ENCODE measurements around the gene MOV10L1. TPM values are rescaled to one million over a fixed set of nuclear protein-coding genes. Genes with fewer than 3 reads are reported as not detected.

The MOV10L1 gene
- total RNA-seq, 1 donor from 2014 or later = not detected

GRCh38 chr22:50175921-50176849 lies 86.4 kb downstream of the MOV10L1 start:
- DNase-seq (ENCODE audit: low spot score in 2 of 2) = no peak
- no peak overlapping the region for H3K27ac ChIP-seq
- no peaks in the 10 kb centered on the region for H3K36me3 ChIP-seq
- H3K4me3 ChIP-seq = no peak overlapping the region
- no peaks in the 10 kb centered on the region for H3K4me1 ChIP-seq
- H3K27me3 ChIP-seq = no peaks in the 10 kb centered on the region
- intact Hi-C loops (cut with DNase I) = no loop called here
- no peaks in the 10 kb centered on the region for H3K9me3 ChIP-seq
- TF ChIP-seq CTCF (IDR thresholded peaks at IDR 0.05) = no peak

- no peak for DNase-seq (ENCODE audit: low spot score in 2 of 2)
- intact Hi-C loops (cut with DNase I) = no loop called here
Measured at GRCh38 chr22:50176850-50177536, 87.2 kb downstream of the MOV10L1 start.

GRCh38 chr22:50177537-50178470 lies 88.0 kb downstream of the MOV10L1 start:
- Histone ChIP-seq H3K9me3 (no peaks in the 10 kb centered on the region), H3K4me3 (no peak overlapping the region), H3K27ac (no peak overlapping the region), H3K4me1 (peaks cover 0 to 2% of the 10 kb centered on the region in 2 donors), H3K27me3 (no peaks in the 10 kb centered on the region), H3K36me3 (no peaks in the 10 kb centered on the region)
- intact Hi-C loops (cut with DNase I) = no loop called here
- TF ChIP-seq CTCF (IDR thresholded peaks at IDR 0.05) = no peak
- DNase-seq (ENCODE audit: low spot score in 2 of 2) = no peak

More at GRCh38 chr22:50176850-50177536, 87.2 kb downstream of the MOV10L1 start:
- H3K9me3 ChIP-seq = no peaks in the 10 kb centered on the region
- no peak overlapping the region for H3K27ac ChIP-seq
- H3K4me3 ChIP-seq = no peak overlapping the region
- no peaks in the 10 kb centered on the region for H3K27me3 ChIP-seq
- H3K4me1 ChIP-seq = no peaks in the 10 kb centered on the region
- H3K36me3 ChIP-seq = no peaks in the 10 kb centered on the region
- TF ChIP-seq CTCF (IDR thresholded peaks at IDR 0.05) = no peak

GRCh38 chr22:50178471-50178864 lies 88.7 kb downstream of the MOV10L1 start:
- no peak for TF ChIP-seq CTCF (IDR thresholded peaks at IDR 0.05)
- Histone ChIP-seq H3K9me3 (no peaks in the 10 kb centered on the region), H3K27me3 (no peaks in the 10 kb centered on the region), H3K4me1 (peaks cover 0 to 2% of the 10 kb centered on the region in 2 donors), H3K36me3 (no peaks in the 10 kb centered on the region), H3K27ac (no peak overlapping the region), H3K4me3 (no peak overlapping the region)
- no peak for DNase-seq (ENCODE audit: low spot score in 2 of 2)
- intact Hi-C loops (cut with DNase I) = no loop called here

All from ascending aorta (tissue), 2 donors.